Liver (tissue), 9 donors: Measurements from ENCODE around the gene TRIL. TPM values are rescaled to one million over a fixed set of nuclear protein-coding genes. Genes with fewer than 3 reads are reported as not detected.

Experiments used
- DNase-seq: peaks from one replicate; pipeline ENCODE4 v3.0.0-alpha.2; 2017; ENCODE audit warnings: low spot score
- H3K27ac ChIP-seq, 2 donors: one replicate each; pipeline ENCODE4 v1.7.0; 2013; ENCODE audit warnings: inconsistent platforms in 2 of 2, low read length in 2 of 2, control low read depth in 1 of 2, low read depth in 1 of 2, mild to moderate bottlenecking in 1 of 2
- H3K27me3 ChIP-seq, 4 donors: one replicate each; pipeline versions ENCODE4 v1.6.1 to v1.7.0; 2013; ENCODE audit warnings: low read length in 3 of 4, inconsistent platforms in 1 of 4, mild to moderate bottlenecking in 1 of 4, moderate library complexity in 1 of 4; ENCODE audit not compliant: control insufficient read depth in 4 of 4, insufficient read depth in 4 of 4
- H3K36me3 ChIP-seq, 4 donors: one replicate each; pipeline versions ENCODE4 v1.6.1 to v1.7.0; 2013; ENCODE audit warnings: low read length in 3 of 4, mild to moderate bottlenecking in 3 of 4, low read depth in 1 of 4, moderate library complexity in 1 of 4; ENCODE audit not compliant: control insufficient read depth in 4 of 4, insufficient read depth in 3 of 4
- H3K4me1 ChIP-seq, 4 donors: one replicate each; pipeline versions ENCODE4 v1.6.1 to v1.7.0; 2013; ENCODE audit warnings: low read length in 3 of 4, mild to moderate bottlenecking in 3 of 4, moderate library complexity in 1 of 4; ENCODE audit not compliant: control insufficient read depth in 4 of 4, insufficient read depth in 4 of 4
- H3K4me3 ChIP-seq, 3 donors: one replicate each; pipeline versions ENCODE4 v1.6.1 to v1.7.0; 2013; ENCODE audit warnings: low read length in 3 of 3, control low read depth in 1 of 3, low read depth in 1 of 3, mild to moderate bottlenecking in 1 of 3
- H3K9ac ChIP-seq, 2 donors: one replicate each; pipeline ENCODE4 v1.7.0; 2013; ENCODE audit warnings: low read length in 2 of 2, mild to moderate bottlenecking in 2 of 2, moderate library complexity in 2 of 2, control low read depth in 1 of 2, low read depth in 1 of 2
- H3K9me3 ChIP-seq, 4 donors: one replicate each; pipeline versions ENCODE4 v1.6.1 to v1.7.0; 2013; ENCODE audit warnings: low read length in 3 of 4; ENCODE audit not compliant: control insufficient read depth in 4 of 4
- CTCF ChIP-seq: fragments of 150-350 bp; IDR thresholded peaks from 2 replicates; pipeline ENCODE4 v1.5.1; 2017; ENCODE audit warnings: improper control_type of control experiment, low read depth, low read length; ENCODE audit not compliant: missing input control
- EGR1 ChIP-seq, 2 donors: IDR thresholded peaks; 2 replicates each; pipeline ENCODE4 v1.6.1; 2016 to 2018; ENCODE audit warnings: antibody characterized with exemption in 2 of 2, low read depth in 2 of 2
- FOXA1 ChIP-seq: IDR thresholded peaks from 2 replicates; pipeline ENCODE4 v1.6.1; 2016; ENCODE audit warnings: antibody characterized with exemption
- FOXA2 ChIP-seq: IDR thresholded peaks from 2 replicates; pipeline ENCODE4 v1.6.1; 2016; ENCODE audit warnings: antibody characterized with exemption
- GABPA ChIP-seq, 2 donors: IDR thresholded peaks in 1 of 2; conservative IDR thresholded peaks in 1 of 2; 2 replicates each; pipeline ENCODE4 v1.6.1; 2016; ENCODE audit warnings: antibody characterized with exemption in 2 of 2, mild to moderate bottlenecking in 1 of 2, moderate library complexity in 1 of 2
- HNF4G ChIP-seq: IDR thresholded peaks from 2 replicates; pipeline ENCODE4 v1.6.1; 2016; ENCODE audit warnings: antibody characterized with exemption
- JUND ChIP-seq, 2 donors: IDR thresholded peaks; 2 replicates each; pipeline ENCODE4 v1.6.1; 2016; ENCODE audit warnings: antibody characterized with exemption in 2 of 2
- NR2F2 ChIP-seq: IDR thresholded peaks from 2 replicates; pipeline ENCODE4 v1.6.1; 2016; ENCODE audit warnings: antibody characterized with exemption
- RAD21 ChIP-seq, 2 donors: IDR thresholded peaks; 2 replicates each; pipeline ENCODE4 v1.6.1; 2016; ENCODE audit warnings: antibody characterized with exemption in 2 of 2, mild to moderate bottlenecking in 2 of 2
- REST ChIP-seq: IDR thresholded peaks from 2 replicates; pipeline ENCODE4 v1.6.1; 2016; ENCODE audit warnings: antibody characterized with exemption, mild to moderate bottlenecking
- RXRA ChIP-seq, 2 donors: IDR thresholded peaks; 2 replicates each; pipeline ENCODE4 v1.6.1; 2017 to 2018; ENCODE audit warnings: antibody characterized with exemption in 2 of 2, mild to moderate bottlenecking in 1 of 2
- SP1 ChIP-seq: IDR thresholded peaks from 2 replicates; pipeline ENCODE4 v1.6.1; 2018; ENCODE audit warnings: antibody characterized with exemption, mild to moderate bottlenecking
- TAF1 ChIP-seq: conservative IDR thresholded peaks from 2 replicates; pipeline ENCODE4 v1.6.1; 2016; ENCODE audit warnings: antibody characterized with exemption, mild to moderate bottlenecking
- YY1 ChIP-seq: IDR thresholded peaks from 2 replicates; pipeline ENCODE4 v1.6.1; 2016; ENCODE audit warnings: antibody characterized with exemption, mild to moderate bottlenecking
- WGBS: extraction: QIAGEN DNeasy Blood & Tissue Kit; methylation state at CpG from one replicate; pipeline ENCODE4 v1.1.7; 2013; 5-methylcytosine and 5-hydroxymethylcytosine counted together
- polyA plus RNA-seq, 2 donors: library from polyadenylated mRNA; stranded (reverse) in 1 of 2; unstranded in 1 of 2; fragments of 200-250 nt in 1 of 2; fragments of >200 nt in 1 of 2; fragmentation: Nextera tagmentation in 1 of 2; extraction: Ambion mirVana in 1 of 2; gene quantifications; one replicate each; pipeline versions ENCODE4 v1.2.1 to v1.2.3, GENCODE V29; 2013 to 2015
- total RNA-seq, 2 donors: library from RNA; depleted of rRNA; stranded (reverse); fragments of >200 nt; gene quantifications; one replicate each; pipeline ENCODE4 v1.2.3, GENCODE V29; 2014
- TF ChIP-seq, protein P1 (sequence below): IDR thresholded peaks from 2 replicates; pipeline ENCODE4 v1.6.1; 2016; ENCODE audit warnings: antibody characterized with exemption
- donor health status: healthy.
- donor health status: healthy.
- donor health status: healthy.
- donor health status: healthy.
- donor health status: healthy.

TRIL gene
- total and polyA plus RNA-seq, 4 donors = 0.06 to 0.67 (median 0.35) TPM

DNA sequence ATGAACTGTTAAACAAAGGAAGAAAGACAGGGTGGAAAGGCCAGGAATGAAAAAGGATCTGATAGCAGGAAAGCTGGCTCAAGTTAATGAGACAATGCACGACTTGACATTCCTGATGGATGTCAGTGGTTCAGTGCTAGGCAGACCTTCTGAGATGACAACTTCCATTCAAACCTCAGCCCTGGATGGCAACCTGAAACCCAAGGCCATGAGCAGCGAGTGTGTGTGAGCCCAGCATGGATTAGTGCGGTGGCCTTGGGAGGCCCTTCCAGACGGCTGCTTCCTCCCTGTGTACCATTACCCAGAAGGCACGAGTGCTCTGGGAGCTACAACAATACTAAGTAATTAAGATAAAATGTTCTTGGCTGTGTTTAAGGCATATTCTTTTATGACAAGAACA lies 18.8 kb downstream of the TRIL start:
- Histone ChIP-seq H3K4me3 (no peak overlapping the region), H3K9me3 (no peaks in the 10 kb centered on the region), H3K36me3 (no peaks in the 10 kb centered on the region), H3K27ac (no peak overlapping the region), H3K27me3 (no peaks in the 10 kb centered on the region), H3K9ac (no peak overlapping the region), H3K4me1 (no peaks in the 10 kb centered on the region)
- WGBS = 81% methylated on average over 5 of the region's 5 CpGs
- DNase-seq = no peak
- TF ChIP-seq EGR1 (IDR thresholded peaks at IDR 0.05; ENCODE audit: low read depth in 2 of 2) (no peak), CTCF (no peak), HNF4G (no peak), REST (no peak), FOXA1 (no peak)

GRCh38 chr7:28937619-28938018 lies 20.5 kb downstream of the TRIL start:
- Histone ChIP-seq H3K36me3 (no peaks in the 10 kb centered on the region), H3K4me1 (no peaks in the 10 kb centered on the region), H3K4me3 (no peak overlapping the region), H3K27me3 (no peaks in the 10 kb centered on the region), H3K27ac (no peak overlapping the region), H3K9me3 (no peaks in the 10 kb centered on the region), H3K9ac (no peak overlapping the region)
- 86% methylated on average over 7 of the region's 7 CpGs for WGBS
- DNase-seq = no peak
- TF ChIP-seq TAF1 = no peak
- no peak for TF ChIP-seq YY1
- TF ChIP-seq RAD21 (IDR thresholded peaks at IDR 0.05) = no peak
- TF ChIP-seq SP1 = no peak
- TF ChIP-seq GABPA (IDR thresholded peaks at IDR 0.05 in 1 of 2, conservative IDR thresholded peaks at IDR 0.05 in 1 of 2) = no peak
- no peak for TF ChIP-seq HNF4G
- no peak for TF ChIP-seq FOXA1
- no peak for TF ChIP-seq JUND (IDR thresholded peaks at IDR 0.05)
- TF ChIP-seq, protein P1, sequence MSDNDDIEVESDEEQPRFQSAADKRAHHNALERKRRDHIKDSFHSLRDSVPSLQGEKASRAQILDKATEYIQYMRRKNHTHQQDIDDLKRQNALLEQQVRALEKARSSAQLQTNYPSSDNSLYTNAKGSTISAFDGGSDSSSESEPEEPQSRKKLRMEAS = no peak
- TF ChIP-seq NR2F2 = no peak
- TF ChIP-seq CTCF = no peak
- TF ChIP-seq RXRA (IDR thresholded peaks at IDR 0.05) = no peak
- no peak for TF ChIP-seq FOXA2
